Activated CD4-positive, alpha-beta T cell treated with anti-CD3 and anti-CD28 coated beads, Interleukin-2, amount 50 U/mL, for 24 hours (primary cell): ENCODE results near the gene CADPS2.

ENCODE experiments used
- DNase-seq, 2 donors: peaks; one replicate each; pipeline ENCODE4 v3.0.0-alpha.2; 2020; ENCODE audit warnings: low read depth in 1 of 2, low spot score in 1 of 2

The CADPS2 gene

DNA sequence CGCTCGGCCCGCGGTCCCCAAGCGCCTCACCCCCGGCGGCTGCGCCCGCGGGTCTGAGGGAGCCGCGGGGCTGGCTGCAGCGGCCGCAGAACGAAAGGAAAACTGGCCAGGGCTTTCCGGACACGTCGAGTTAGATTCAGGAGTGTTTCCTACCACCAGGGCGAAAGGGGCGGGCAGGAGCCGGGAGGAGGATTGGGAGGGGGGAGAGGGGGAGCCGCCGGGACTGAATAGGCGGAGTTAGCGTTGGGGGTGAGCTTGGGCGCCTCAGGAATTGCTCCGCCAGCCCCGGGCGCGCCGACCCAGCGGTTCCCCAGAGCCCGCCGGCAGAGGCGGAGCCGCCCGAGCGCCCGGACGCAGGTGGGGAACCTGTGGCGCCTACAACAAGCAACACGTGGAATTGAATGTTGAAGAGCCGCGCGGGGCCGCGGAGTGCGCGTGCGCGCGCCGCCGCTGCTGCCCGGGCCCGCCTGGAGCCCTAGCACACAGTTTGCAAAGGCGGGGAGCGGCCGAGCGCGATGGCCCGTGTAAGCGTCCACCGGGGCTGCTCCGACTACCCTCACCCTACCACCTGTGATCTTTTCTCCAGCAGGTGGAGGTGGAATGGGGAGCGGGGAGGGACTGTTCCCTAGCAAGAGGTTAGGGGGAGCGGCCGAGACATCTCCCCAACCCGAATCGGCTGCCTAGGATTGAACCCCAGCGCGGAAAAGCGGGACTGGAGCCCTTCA, at the start of gene CADPS2:
Gene CADPS2, minus strand, starts transcription at position 104 of the 725 bp plus-strand sequence. CDS start 123 bp downstream, outside the sequence.
- no peak for DNase-seq

- DNase-seq, result no peak
Observed at GRCh38 chr7:122935620-122936019, 49.4 kb upstream of the CADPS2 start.

DNA sequence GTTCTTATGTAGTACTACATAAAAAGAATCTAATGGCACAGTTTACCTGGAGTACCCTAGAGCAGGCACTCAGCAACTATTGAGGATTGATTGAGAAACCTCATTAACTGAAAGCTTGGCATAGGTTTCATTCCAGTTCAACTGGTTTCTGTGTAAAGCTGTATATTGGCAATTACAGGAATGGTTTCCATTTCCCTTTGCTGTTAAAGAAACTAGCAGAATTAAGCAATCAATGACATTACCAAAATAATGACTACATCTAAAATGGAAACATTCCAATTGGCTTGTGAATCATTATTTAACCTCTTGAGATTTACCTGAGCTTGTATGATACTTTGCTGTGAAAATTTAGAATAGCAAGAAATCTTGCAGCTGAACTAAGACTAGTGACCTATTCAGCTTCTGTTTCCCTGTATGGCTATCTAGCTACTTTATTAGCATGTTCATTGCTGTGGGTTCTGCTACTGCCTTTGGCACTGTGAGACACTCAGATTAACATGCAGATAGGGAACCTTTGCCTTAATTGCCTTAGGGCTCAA, 33.5 kb upstream of the CADPS2 start:
- no peak for DNase-seq

DNA sequence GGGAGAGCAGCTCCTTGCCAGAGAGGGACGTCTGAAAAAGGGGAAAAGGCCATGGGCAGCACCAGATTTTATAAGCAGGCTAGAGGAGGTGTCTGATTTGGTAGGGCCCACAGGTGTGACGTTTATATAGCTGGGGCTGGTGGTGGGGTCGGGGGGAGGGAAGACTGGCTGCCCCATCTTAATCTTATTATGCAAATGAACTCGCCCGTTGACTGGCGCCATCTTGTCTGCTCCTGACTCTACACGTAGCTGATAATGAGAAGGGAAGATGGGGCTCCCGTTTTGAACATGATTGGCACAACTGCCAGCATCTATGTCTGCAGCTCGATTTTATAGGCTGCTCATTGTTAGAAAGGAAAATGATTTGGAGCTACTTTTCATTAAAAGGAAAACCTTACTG, 28.6 kb upstream of the CADPS2 start:
- DNase-seq, result no peak

DNA sequence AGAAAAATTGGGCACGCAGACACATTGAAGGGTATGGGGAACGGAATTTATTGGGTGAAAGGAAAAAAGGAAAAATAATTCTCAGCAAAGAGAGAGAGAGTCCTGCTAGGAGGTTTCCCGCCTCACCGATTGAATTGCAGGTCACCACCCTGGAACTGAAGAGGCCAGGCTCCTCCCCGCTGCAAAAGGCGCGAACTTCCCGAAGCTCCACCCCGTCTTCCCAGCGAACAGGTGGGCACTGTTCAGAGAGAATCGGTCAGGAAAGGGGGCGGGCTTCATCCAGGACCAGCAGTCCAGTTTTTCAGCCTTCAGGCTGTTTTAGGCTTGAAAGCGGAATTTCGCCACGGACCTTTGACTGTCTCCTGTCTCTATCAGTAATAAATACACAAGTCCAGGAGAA, 27.3 kb upstream of the CADPS2 start:
- no peak for DNase-seq

DNA sequence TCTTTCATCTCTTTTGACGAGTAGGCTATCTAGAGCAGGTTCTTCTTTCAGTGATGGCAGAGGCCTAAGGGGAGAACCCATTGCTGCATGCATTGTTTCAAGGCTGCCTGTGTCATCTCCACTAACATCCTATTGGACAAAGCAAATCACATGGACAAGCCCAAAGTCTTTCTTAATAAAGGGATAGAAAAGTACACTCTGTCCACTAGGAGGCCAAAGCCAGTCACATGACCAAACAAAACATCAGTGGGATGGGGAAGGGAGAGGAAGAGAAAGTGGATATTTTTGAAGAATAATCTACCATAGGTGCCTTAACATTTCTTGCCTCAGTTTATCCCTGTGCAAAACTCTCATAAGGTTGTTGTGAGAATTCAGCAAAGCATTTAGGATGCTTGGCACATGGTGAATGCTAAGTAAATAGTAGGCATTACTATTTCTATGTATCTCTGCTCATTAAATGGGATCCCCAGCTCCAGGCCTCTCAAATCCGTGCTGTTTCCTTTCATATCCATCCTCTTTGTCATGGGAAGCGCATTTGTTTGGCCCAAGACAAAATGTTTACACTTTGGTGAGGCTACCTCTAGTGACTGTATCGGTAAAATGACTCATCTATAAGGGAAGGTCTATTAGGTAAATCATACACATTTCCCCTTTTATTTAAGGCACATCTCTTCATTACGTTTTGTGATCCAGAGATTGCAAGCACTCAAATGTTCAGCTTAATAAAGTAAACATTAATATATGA, 16.7 kb upstream of the CADPS2 start:
- DNase-seq, result no peak

- no peak for DNase-seq
Observed at GRCh38 chr7:122901250-122901649, 15.0 kb upstream of the CADPS2 start.

GRCh38 chr7:122896509-122896908, 10.2 kb upstream of the CADPS2 start:
- no peak for DNase-seq

DNA sequence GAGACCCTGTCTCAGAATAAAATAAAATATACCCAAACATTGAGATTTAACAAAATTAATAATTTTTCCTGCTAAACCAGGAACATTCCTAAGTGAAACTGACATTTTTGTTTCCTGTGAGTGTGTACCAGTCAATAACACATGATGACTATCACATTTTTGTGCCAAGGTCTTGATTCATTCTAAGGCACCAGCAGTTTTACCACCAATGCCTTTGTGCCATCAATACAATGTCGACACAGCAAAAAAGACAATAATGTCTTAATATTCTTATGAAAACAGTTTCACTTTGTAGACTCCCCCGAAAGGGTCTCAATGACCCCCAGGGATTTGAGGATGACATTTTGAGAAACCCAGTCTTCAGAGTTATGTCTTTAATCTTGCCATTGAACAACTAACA, 7.2 kb upstream of the CADPS2 start:
- no peak for DNase-seq

- no peak for DNase-seq
Observed at GRCh38 chr7:122889116-122889515, 2.9 kb upstream of the CADPS2 start.

DNA sequence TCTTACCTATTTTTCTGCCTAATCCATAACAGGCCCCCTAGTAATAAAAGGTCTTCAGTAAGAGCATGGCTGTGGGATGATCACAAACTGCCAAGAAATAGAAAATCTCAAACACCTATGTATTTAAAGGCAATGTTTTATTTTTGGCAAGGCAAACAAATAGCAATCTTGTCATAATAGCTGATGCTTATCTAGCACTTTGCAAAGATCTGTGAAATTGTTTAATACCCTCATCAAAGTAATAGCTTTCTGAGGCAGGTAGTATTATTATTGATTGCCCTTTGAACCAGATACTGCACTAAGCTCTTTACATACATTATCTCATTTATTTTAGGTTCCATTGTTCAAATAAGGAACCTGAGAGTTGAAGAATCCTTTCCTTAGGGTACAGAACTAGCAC, 1.6 kb upstream of the CADPS2 start:
- DNase-seq, result no peak

- no peak for DNase-seq
Observed at GRCh38 chr7:122887198-122887597, 938 bp upstream of the CADPS2 start.

DNA sequence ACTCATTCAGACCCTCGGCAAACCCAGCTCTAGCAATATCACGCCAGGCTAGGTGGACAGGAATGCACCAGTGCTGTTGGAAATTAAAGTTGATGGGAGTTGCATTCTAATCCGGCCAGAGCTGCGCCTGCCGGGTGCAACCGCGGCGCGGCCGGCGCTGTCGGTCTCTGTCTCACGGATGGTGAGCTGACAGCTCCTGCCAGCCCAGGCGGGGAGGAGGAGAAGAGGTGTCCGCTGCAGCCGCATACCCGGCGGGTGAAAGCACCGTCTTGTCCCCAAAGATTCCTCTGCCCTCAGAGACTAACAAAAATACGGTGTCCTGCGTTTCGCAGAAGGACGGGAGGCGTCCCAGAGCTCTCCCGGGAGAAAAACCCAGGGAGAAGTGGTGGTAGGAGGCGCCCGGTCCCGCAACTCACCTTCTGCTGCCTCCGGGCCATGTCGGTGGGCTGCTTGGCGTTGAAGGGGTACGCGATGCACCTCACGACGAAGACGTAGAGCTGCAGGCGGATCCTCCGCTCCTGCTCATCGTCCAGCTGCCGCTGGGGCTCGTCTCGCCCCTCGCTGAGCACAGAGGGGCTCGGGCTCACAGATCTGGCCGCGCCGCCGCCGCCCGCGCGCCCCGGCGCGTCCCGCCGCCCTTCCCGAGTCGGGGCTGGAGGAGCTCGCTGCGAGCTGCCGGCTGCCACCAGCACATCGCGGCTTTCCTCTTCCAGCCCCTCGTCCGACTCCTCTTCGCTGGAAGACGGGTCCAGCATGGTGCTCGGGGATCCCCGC, 490 bp downstream of the CADPS2 start:
- no peak for DNase-seq

DNA sequence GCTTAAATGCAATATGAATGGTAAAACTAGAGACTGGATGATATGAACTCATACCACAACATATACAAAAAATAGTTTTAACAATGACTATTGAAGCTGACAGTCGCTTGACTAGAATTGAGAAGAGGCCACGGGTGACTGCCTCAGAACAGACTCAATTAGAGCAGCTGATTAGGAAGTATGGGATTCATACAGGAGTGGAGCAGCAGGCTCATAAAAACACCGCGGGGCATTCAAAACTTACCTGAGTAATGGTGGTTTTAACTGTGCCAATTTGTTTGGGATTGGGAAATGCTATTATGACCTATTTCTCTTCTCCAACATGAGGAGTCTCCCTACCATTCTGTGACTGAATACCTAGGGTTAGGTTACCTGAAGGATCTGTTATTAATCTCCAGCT, 2.1 kb downstream of the CADPS2 start:
- no peak for DNase-seq

GRCh38 chr7:122883049-122883680, 3.1 kb downstream of the CADPS2 start:
- no peak for DNase-seq

DNA sequence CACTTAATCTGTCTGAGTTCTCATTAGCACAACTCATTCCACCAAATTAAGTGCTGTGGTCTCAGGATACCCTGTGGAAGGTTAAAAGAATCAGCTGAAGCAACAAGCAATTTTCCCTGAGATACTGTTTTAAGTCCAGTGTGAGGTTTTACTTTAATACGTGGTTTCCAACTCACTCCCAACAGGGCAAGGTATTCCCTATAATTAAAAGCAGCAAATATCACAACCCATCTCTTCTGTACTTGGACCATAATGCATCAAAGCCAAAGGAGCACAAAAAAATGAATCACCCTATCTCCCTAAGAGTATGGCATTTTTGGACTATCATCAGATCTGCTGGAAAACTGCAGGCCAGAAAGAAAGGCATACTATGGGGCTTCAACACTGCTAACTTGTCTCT, 4.9 kb downstream of the CADPS2 start:
- no peak for DNase-seq

DNA sequence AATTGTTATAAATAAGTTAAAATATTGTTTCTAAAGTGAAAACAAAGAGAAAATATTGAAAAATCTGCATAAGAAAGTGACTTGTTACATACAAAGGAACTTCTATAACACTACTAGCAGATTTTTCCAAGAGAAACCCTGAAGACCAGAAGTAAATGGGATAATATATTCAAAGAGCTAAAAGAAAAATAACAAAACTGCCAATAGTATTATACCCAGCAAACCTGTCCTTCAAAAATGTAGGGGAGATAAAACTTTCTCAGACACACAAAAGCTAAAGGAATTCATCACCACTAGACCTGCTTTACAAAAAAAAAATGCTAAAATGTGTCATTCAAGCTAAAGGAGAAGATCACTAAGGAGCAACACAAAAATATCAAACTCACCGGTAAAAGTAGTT, 17.0 kb downstream of the CADPS2 start:
- DNase-seq, result no peak

- DNase-seq, result no peak
Observed at GRCh38 chr7:122867471-122867980, 18.7 kb downstream of the CADPS2 start.

- DNase-seq, result no peak
Observed at GRCh38 chr7:122864838-122865237, 21.4 kb downstream of the CADPS2 start.

GRCh38 chr7:122864016-122864415, 22.2 kb downstream of the CADPS2 start:
- no peak for DNase-seq

DNA sequence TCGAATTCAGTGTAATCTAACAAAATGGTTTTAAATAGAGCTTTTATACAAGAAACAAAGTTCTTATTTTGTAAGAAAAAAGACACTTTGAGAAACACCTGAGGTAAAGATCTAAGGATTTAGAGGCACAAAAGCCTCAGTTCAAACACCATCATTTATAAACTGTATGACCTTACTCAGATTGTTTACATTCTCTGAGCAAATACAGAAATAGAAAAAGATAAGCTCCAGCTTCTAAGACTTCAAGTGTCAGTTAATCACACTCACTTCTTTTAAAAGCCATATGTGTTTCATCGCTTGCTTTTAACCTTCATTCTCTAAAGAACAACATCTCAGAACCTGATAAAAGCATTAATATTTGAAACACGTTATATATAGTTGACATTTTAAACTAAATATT, 27.9 kb downstream of the CADPS2 start:
- no peak for DNase-seq
